Measurements from ENCODE around the gene PAFAH1B2.
"Not testable (repeated sequence)": the region's sequence is repeated elsewhere in the genome, so short reads cannot be mapped to it uniquely, and the experiment has no call there.

PAFAH1B2 gene

GRCh38 chr11:117175104-117175503 is 31.0 kb downstream of the PAFAH1B2 start:
- no peak for DNase-seq

- DNase-seq = no peak
Measured at GRCh38 chr11:117175781-117176180, 31.7 kb downstream of the PAFAH1B2 start.

DNA sequence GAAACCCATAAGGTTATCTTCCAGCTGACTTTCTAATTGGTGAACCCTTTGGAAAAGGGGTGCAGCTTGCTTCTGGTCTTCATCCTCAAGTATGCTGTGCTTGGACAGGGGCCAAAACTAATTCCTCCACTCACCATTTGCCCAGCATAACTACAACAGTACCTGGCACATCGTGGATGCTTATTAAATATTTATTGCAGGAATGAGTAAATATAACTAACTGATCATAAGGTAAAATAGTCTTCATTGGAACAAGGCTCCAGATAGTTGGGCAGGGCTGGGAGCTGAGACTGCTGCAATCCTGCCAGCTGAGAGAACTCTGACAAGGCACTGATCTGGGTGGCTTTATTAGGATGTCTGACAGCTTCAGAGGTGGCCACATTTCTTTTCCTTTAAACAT is 32.1 kb downstream of the PAFAH1B2 start:
- DNase-seq = no peak

- no peak for DNase-seq
Measured at GRCh38 chr11:117177534-117178209, 33.6 kb downstream of the PAFAH1B2 start.

DNA sequence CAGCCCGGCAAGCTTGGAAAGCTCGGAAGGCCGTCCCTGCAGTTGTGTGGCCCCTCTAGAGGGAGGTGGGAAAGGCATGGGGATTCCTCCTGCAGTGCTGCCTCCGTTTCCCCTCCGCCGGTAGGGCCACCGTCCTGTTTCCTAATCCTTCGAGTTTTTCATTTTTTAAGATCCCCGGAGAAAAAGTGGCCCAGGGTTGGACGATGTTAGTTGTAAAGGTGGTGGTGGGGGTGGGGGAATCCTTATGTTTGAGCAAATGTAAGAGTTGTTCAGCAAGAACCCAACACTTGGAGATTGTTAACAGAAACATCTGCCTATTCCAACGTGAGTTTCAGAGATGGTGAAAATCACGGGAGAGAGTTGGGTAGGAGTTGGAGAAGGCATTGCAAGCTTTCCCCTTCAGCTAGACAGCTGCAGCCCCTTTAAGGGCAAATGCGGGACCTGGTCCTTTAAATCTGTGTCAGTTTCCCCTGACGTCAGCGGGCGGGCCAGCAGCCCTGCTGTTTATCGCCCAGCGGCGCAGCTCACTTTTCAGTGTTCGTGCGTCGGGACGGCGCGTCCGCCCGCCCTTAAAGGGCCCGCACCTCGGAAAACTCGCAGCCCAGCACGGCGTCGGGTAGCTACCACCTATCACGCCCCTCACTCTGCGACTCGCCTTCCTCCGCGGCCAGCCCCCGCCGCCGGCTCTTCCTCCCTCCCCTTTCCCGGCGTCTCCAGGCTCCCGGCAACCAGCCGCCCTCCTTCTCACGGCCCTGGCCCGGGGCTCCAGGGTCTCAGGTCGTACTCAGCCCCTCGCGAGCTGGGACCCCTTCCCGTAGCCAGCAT is 34.3 kb downstream of the PAFAH1B2 start, which contains the start of gene SIDT2:
Gene SIDT2 (plus strand): TSS at position 534 of the 825 bp plus-strand sequence. CDS start 521 bp downstream, outside the sequence.
- peak; percentile 93 for DNase-seq

GRCh38 chr11:117179048-117179999 is 35.2 kb downstream of the PAFAH1B2 start:
- peak; percentile 30 for DNase-seq

DNA sequence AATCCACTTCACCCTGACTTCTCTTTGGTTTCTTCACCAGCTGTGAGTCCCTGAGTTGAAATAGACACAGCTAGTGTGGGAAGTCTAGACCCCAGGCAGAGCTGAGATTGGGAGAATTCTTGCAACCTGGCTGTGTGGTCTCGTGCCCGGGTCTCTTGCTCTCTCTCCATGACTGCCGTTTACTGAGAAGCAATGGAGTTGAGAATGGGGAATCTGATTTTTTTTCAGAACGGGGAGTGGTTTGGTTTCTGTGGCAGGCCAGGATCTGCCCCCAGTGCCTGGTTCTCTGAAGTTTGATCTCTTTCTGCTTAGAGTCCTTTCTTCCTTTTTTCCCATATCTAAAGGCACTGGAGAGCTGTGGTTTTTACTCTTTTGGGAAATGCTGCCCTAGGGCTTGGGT is 35.9 kb downstream of the PAFAH1B2 start:
- DNase-seq = no peak

DNA sequence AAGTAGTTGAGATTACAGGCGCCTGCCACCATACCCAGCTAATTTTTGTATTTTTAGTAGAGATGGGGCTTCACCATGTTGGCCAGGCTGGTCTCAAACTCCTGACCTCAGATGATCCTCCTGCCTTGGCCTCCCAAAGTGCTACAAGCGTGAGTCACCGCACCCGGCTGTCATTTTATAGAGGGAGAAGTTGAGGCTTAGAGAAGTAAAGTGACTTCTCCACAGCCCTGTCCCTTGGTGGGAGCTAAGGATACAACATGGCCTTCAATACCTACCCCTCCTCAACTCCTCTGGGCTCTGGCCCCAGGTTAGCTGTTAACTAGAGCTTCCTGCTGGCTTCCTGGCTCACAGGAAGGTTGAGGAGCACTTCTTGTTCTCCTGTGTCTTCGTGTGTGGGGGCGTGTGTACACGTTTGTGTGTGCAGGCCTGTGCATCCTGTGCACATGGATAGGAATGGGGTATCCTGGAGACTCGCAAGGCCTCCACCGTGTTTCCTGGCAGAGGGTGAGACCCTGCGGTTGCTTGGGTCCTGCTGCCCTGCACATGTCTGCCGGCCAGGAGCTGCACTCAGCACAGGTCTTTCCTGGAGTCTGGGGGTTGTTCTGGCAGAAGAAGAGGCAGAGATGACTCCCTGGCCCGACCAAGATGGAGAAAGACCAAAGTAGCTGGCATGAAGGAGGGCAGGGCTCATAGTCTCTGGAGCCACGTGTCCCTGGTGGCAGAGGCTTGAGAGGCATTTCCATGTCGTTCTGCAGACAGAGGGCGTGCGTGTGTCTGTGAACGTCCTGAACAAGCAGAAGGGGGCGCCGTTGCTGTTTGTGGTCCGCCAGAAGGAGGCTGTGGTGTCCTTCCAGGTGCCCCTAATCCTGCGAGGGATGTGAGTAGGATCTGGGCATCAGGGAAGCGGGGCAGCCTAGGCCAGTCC is 36.8 kb downstream of the PAFAH1B2 start:
- DNase-seq = peak; percentile 67

- no peak for DNase-seq
Measured at GRCh38 chr11:117181586-117182550, 37.8 kb downstream of the PAFAH1B2 start.

DNA sequence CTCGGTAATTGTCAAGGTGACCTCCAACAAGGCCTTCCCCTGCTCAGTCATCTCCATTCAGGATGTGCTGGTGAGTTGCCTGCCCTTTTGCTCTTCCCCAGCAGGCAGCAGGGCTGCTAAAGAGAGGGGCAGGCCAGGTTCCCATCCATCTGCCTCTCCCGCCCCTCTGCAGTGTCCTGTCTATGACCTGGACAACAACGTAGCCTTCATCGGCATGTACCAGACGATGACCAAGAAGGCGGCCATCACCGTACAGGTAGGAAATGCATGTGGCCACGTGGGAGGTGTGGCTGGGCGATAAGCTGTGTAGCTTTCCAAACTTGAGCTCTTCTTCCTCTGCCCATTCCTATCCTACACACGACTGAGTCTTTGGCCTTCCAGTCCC is 38.5 kb downstream of the PAFAH1B2 start:
- no peak for DNase-seq

DNA sequence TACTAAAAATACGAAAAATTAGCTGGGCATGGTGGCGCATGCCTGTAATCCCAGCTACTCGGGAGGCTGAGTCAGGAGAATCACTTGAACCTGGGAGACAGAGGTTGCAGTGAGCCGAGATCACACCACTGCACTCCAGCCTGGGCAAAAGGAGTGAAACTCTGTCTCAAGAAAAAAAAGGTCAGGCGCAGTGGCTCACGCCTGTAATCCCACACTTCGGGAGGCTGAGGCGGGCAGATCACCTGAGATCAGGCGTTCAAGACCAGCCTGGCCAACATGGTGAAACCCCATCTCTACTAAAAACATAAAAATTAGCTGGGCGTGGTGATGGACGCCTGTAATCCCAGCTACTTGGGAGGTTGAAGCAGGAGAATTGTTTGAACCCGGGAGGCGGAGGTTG is 39.1 kb downstream of the PAFAH1B2 start:
- DNase-seq = not testable (repeated sequence)

- DNase-seq = no peak
Measured at GRCh38 chr11:117183724-117184349, 39.8 kb downstream of the PAFAH1B2 start.

GRCh38 chr11:117185736-117186430 is 41.8 kb downstream of the PAFAH1B2 start:
- DNase-seq = no peak

- no peak for DNase-seq
Measured at GRCh38 chr11:117186431-117186761, 42.3 kb downstream of the PAFAH1B2 start.

DNA sequence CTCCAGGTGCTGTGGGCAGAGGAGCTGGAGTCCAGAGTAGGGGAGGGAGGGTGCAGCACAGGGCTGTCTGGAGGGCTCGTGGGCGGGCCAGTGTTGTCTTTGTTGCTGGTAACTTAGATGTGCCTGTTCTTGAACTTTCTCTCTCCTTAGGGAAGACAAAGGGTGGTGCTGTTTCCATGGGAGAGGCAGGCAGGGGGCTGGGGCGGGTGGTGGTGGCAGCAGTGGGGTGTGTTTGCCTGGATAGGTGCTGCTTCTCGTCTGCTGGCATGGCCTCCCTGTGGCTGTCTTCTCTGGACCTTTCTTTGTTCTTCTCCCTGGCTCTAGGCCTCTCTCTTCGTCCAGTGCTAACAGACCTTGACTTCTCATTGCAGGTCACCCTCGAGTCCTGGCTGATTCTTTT is 42.9 kb downstream of the PAFAH1B2 start:
- DNase-seq = no peak

- DNase-seq = no peak
Measured at GRCh38 chr11:117187428-117187798, 43.3 kb downstream of the PAFAH1B2 start.

- no peak for DNase-seq
Measured at GRCh38 chr11:117187799-117188481, 43.9 kb downstream of the PAFAH1B2 start.

- DNase-seq = no peak
Measured at GRCh38 chr11:117188620-117189081, 44.6 kb downstream of the PAFAH1B2 start.
